GM12801 (cell line): ENCODE results near the gene SUGCT.

Source experiments
- CTCF ChIP-seq: IDR thresholded peaks from one replicate; pipeline ENCODE4 v1.5.1; 2011; ENCODE audit warnings: control low read depth; ENCODE audit not compliant: insufficient read length; ENCODE audit errors: extremely low read depth

The SUGCT gene

GRCh38 chr7:40890088-40890692, 755.4 kb downstream of the SUGCT start:
- no peak for TF ChIP-seq CTCF

GRCh38 chr7:40891232-40891631, 756.4 kb downstream of the SUGCT start:
- TF ChIP-seq CTCF, result no peak

GRCh38 chr7:40899151-40899550, 764.3 kb downstream of the SUGCT start:
- TF ChIP-seq CTCF, result no peak

GRCh38 chr7:40899636-40900507, 765.1 kb downstream of the SUGCT start:
- no peak for TF ChIP-seq CTCF

- TF ChIP-seq CTCF, result no peak
These were observed 769.1 kb downstream of the SUGCT start for GRCh38 chr7:40903872-40904271.

GRCh38 chr7:40907286-40907685, 772.5 kb downstream of the SUGCT start:
- no peak for TF ChIP-seq CTCF

- TF ChIP-seq CTCF, result no peak
These were observed 774.7 kb downstream of the SUGCT start for GRCh38 chr7:40909346-40909980.
